HG03520 (cell line): Measurements from ENCODE around the gene COPS7A.
"Not testable (repeated sequence)": the region's sequence is repeated elsewhere in the genome, so short reads cannot be mapped to it uniquely, and the experiment has no call there.

ENCODE experiments used
- ATAC-seq: cut with Tn5 transposase; IDR thresholded peaks from one replicate; pipeline ENCODE4 v1.9.1; 2021; ENCODE audit warnings: mild to moderate bottlenecking, moderate library complexity; ENCODE audit not compliant: unreplicated experiment

Gene COPS7A

GRCh38 chr12:6701078-6701768 lies 22.6 kb upstream of the COPS7A start:
- no peak for ATAC-seq

DNA sequence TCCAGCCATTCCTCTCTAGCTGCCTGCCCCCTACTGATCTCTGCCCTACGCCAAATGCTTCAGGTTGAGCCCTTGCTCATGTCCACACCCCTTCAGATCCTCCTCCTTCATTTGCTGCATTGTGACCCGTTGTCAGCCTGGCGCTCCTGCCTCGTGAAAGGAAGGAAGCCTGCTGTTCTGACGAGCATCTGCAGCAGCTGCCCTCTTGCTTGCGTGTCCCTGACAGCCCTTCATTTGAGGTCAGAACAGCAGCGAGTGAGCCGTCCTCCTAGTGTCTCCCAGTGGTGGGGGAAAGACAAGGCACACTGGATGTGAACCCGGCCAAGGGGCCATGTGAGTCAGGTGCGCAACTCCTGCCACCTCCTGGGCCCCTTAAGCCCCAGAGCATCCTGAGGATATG lies 20.2 kb upstream of the COPS7A start:
- ATAC-seq = no peak

DNA sequence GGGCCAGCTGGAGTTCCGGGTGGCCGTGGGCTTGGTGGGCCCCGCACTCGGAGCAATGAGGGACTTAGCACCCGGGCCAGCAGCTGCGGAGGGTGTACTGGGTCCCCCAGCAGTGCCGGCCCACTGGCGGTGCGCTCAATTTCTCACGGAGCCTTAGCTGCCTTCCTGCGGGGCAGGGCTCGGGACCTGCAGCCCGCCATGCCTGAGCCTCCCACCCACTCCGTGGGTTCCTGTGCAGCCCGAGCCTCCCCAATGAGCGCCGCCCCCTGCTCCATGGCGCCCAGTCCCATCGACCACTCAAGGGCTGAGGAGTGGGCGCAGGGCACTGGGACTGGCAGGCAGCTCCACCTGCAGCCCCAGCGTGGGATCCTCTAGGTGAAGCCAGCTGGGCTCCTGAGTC lies 15.5 kb upstream of the COPS7A start:
- ATAC-seq = not testable (repeated sequence)

GRCh38 chr12:6708960-6709394 lies 14.9 kb upstream of the COPS7A start:
- ATAC-seq = no peak

DNA sequence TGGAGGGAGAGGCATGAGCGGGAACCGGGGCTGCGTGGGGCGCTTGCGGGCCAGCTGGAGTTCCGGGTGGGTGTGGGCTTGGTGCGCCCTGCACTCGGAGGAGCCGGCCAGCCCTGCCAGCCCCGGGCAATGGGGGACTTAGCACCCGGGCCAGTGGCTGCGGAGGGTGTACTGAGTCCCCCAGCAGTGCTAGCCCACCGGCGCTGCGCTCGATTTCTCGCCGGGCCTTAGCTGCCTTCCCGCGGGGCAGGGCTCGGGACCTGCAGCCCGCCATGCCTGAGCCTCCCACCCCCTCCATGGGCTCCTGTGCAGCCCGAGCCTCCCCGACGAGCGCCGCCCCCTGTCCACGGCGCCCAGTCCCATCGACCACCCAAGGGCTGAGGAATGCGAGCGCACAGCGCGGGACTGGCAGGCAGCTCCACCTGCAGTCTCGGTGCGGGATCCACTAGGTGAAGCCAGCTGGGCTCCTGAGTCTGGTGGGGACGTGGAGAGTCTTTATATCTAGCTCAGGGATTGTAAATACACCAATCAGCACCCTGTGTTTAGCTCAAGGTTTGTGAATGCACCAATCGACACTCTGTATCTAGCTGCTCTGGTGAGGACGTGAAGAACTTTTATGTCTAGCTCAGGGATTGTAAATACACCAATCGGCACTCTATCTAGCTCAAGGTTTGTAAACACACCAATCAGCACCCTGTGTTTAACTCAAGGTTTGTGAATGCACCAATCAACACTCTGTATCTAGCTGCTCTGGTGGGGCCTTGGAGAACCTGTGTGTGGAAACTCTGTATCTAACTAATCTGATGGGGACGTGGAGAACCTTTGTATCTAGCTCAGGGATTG lies 7.6 kb upstream of the COPS7A start:
- ATAC-seq = not testable (repeated sequence)

- ATAC-seq = no peak
These were observed 6.9 kb upstream of the COPS7A start for GRCh38 chr12:6716874-6717437.

DNA sequence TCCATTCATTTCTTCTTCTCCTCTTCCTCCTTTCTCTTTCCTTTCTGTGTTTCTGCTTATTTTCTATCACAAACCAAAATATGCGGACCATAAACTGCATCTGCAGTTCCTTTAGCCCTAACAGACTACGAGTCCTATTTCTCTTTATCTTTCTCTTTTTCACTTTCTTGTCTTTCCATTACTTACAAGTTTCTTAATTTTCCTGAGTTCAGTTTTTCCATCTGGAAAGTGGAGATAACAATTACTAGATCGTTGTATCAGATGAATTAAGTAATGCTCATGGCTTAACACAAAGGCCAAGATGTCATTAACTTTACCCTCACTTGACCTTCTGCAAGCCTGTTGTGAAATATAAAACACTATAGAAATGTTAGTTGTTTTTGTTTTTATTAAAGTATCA lies 983 bp upstream of the COPS7A start:
- ATAC-seq = no peak

- peak; percentile 7 for ATAC-seq
These were observed 557 bp downstream of the COPS7A start for GRCh38 chr12:6724409-6724797.

GRCh38 chr12:6725350-6725749 lies 1.5 kb downstream of the COPS7A start:
- ATAC-seq = no peak

DNA sequence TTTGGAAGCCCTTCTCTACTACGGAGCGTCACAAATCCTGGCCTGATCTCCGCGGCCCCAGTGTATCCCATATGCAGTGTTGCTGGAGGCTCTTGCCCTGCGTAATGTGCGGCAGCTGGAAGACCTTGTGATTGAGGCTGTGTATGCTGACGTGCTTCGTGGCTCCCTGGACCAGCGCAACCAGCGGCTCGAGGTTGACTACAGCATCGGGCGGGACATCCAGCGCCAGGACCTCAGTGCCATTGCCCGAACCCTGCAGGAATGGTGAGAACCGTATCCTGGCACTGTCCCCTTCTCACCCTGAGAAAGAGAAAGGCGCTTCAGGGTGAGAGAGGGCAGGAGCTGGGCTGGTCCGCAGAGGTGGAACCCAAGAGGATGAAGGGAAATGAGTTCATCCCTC lies 5.3 kb downstream of the COPS7A start:
- ATAC-seq = no peak

- no peak for ATAC-seq
These were observed 6.3 kb downstream of the COPS7A start for GRCh38 chr12:6730169-6730568.

DNA sequence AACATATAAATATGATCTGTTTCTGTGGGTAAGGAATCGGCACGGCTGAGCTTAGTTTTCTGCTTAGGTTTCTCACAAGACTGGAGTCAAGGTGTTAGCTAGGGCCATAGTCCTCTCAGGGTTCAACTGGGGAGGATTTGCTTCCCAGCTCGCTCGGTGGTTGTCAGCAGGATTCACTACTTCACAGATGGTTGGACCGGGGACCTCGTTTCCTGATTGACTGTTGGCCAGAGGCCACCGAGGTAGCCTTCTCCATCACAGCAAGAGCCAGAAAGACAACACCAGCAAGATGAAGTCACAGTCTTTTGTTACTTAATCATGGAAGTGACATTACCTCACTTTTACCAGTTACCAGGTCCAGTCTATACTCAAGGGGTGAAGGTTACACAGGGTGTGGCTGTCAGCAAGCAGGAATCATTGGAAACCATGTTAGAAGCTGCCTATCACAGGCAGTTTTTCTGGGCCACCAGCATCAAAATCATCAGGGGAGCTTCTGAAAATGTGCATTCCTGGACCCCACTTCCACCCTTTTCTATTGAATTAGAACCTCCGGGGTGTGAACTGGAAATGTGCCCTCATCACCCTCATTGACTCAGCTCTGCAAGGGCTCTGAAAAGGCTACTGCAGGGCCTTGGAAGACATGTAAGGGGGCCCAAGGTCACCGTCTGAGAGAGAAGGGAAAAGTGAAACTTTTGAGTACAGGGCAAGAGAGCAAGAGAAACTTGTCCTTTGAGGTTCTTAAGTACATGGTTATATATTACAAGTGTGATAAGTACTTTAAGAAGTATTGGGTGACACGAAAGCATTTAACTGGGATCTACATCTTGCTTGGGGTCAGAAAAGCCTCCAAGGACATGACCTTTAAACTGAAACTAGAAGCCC lies 10.9 kb downstream of the COPS7A start:
- ATAC-seq = no peak

DNA sequence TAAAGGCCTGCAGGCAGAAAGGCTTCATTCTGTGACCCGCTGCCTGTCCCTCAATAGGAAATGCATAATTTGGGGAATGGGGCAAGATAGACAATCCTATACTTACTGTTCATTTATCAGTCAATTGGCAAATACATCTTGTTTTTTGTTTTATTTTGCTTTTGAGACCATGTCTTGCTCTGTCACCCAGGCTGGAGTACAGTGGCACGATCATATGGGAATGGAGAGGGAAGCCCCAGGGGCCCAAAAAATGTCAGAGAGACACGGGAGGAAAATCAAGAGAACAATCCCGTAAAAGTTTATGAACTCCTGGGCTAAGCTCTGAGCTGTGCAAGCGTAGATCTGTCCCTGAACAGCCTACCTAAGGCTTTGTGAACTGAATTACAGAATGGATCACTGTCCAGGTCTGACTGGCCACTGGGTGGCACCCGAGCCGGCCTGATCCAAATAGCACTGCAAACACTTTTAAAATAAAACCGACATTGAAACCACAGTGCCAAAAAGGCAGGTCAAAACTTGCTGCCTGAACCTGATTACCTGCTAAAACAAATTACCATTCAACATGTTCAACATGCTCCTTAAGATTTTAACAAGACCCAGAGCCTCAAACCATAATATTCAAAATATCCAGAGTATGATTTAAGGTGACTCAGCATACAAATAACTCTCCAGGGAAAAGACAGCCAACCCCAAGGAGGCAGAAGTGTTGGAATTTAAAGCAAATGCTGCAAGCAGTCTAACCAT lies 11.8 kb downstream of the COPS7A start:
- ATAC-seq = no peak

- no peak for ATAC-seq
These were observed 12.9 kb downstream of the COPS7A start for GRCh38 chr12:6736754-6737153.

- not testable (repeated sequence) for ATAC-seq
These were observed 18.2 kb downstream of the COPS7A start for GRCh38 chr12:6742080-6742479.

DNA sequence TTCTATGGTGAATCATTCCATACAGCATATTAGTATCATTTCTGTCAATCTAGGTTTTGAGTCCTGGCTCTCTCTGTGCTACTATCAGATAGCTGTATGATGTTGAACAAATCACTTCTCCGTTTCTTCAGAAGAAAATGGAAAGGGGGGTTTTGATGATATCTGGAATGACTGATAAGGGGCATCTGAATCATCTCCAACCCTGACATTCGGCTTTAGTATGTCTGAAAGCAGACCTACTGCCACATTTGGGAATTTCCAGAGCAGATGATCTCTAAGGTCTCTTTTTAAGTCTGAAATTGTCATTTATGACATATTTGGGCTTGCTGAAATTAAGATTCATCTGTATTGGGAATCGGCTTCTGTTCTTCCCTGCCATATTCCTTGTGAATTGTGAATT lies 19.0 kb downstream of the COPS7A start:
- ATAC-seq = no peak

- ATAC-seq = not testable (repeated sequence)
These were observed 19.5 kb downstream of the COPS7A start for GRCh38 chr12:6743300-6743699.

DNA sequence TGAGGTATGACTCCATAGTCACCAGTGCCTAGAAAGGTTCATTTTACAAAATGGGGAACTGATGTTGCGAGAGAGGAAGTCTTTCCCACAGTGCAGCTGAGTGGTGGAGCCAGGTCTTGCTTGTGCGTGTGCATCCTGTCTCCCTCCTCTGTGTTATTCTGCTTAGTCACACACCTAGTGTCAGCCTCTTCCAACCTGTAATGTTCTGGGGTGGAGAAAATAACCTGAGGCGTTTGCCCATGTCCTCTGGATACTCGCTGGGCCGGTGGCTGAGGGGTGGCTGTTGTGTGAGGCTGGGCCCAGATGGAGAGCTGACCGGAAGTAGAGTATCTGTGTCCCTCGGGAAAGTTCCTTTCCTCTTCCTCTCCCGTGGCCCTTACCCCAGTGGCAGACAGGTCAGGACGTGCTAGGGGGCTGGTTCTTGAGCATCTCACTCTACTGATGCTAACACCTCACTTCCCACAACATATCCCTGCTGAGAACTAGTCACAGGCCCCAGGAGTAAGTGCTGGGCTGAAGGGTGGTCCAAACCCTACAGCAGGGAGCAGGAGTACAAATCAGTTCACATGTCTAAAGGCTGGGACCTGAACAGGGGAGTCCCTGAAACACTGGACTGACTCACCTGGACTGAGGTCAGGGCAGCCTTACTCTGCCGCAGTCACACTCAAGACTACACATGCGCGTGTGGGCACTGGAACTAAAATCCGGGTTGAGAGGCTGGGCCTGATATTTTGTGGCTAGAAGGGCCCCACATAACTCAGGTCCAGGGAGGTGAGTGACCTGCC lies 22.1 kb downstream of the COPS7A start:
- no peak for ATAC-seq

DNA sequence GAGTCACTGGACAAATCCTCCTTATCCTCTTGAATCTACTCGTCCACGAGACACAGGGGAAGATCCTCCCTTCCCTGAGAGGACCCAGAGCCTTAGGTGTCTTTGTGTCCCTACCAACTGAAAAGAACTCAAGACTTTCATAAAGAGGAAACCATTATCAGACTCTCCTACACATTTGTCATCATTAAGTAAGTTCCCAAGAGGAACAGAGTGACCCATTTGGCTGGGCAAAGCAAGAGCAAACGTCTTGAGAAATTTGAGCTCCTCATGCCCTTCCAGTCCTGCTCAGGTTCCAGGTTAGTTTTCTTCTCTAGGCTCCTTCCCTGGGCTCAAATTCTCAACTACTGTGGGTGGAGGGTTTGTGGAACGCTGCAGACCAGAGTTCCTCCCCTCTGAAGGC lies 23.4 kb downstream of the COPS7A start:
- no peak for ATAC-seq

DNA sequence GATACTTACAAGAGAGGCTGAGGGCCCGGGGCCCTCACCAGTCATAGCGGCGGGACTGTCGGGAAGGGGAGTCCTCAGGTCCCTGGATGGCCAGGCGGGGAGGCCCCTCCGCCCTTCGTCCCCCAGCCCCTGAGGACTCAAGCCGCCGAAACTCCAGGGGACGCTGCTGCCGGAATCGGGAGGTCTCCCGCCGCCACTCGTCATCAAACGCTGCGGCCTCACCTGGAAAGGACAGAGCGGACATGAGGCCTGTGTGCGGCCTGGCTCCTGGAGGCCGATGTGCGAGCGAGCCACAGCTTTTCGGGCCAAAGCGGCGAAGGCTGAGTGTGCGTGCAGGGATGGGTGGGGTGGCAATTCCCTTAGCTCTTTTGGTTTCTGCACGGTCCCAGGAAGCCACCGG lies 24.9 kb downstream of the COPS7A start:
- no peak for ATAC-seq
